Measurements from ENCODE around the gene PHYKPL.
"Not testable (repeated sequence)": the region's sequence is repeated elsewhere in the genome, so short reads cannot be mapped to it uniquely, and the experiment has no call there.

Gene PHYKPL

DNA sequence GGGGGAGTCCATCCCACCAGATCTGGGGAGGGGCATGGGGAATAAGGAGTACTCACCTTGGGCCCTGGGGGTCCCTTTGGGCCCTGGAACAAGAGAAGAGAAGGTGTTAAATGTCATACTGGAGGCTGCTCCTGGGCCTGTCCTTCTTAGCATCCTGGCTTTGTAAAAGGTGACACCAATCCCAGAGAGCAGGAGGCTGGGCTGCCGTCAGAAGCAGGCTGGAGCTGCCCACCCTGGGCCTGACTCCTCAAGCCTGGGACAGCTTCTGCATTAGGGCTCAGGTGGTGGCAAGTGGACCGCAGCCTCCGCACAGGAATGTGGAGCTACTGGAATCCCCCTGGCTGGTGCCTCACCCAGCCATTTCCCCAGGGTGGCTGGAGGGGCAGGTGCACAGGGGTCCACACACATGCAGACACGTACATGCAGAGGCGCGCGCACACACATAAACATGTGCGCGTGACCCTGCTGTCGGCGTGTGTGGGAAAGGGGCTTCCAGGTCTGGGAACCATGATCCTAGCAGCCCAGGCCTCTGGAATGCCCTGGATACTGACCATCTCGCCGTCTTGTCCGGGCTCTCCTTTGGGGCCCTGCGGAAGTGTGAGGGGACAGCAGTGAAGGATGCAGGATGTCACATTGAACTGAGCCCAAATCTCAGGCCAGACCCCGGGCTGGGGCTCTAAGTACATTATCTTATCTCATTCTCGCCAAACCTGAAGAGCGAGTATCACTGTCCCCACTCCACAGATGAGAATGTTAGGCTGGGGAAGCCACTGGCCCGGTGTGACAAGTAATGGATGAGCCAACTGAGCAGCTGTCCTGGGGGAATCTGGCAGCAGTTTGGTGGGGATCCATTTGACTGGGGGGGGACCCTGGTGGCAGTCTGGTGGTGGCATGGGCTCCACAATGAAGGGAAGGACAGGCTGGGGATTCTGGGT is 29.3 kb upstream of the PHYKPL start:
- no peak for DNase-seq

DNA sequence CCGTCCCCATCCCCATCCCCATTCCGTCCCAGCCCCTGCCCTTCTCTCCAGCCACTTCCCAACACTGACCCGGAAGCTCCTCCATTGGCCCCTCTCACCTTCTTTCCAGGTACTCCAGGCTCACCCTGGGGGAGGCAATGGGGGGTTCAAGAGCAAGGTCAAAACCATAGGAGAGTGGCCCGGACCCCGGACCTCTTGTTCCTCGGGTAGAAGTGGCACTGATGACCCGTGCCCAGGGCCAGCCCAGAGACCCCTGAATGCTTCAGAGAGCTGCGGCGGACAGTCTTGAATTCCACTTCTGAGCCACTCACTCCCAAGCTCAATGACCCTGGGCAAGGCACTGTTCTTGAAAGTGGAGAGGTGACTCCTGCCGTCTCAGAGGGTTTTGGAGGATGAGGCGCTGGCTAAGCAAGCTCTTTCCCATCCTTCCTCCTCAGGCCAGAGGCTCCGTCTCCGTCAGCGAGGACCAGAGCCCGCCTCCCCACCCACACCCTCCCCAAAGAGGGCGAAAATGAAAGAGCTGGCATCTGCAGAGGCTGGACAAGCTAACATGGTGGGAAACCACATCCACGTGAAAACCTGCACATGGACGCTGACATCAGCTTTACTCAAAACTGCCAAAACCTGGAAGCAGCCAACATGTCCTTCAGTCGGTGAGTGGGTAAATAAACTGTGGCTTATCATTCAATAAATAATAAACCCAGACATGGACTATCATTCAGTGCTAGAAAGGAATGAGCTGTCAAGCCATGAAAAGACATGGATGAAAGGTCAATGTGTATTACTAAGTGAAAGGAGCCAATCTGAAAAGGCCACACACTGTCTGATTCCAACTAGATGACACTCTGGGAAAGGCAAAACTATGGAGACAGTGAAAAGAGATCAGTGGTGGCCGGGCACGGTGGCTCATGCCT is 27.3 kb upstream of the PHYKPL start:
- no peak for DNase-seq

DNA sequence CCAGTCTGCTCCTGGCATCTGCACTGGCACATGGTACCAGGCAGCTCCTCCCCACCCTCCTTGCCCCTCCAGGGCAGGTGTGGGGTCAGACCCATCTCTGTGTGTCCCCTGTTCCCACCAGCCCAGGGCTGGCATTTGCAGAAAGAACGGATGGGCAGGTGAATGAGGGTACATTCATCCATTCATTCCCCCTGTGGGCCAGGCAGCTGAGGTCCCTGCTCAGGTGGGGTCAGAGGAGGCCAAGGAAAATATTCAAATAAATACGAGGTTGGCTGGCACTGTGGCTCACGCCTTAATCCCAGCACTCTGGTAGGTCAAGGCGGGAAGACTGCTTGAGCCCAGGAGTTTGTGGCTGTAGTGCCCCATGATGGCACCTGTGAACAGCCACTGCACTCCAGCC is 25.0 kb upstream of the PHYKPL start:
- no peak for DNase-seq

DNA sequence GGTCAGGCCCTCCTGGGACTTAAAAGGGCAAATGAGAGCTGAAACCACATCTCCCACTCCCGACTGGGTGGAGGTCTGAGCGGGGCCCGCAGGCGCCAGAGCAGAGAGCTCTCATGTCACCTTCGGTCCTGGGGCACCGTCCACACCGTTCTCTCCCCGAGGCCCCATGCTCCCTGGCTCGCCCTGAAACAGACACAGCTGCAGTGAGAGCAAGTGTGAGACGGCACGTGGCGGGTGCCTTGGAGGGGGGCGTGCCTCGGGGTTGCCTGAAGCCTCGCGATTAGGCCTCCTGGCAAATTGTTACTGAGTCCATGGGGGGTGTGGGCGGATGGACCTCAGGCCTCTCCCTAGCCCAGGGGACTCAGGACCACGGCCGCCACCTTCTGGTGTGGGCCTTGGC is 24.1 kb upstream of the PHYKPL start:
- no peak for DNase-seq

GRCh38 chr5:178253632-178254031 is 21.0 kb upstream of the PHYKPL start:
- DNase-seq, result not testable (repeated sequence)

- DNase-seq, result no peak
Measured at GRCh38 chr5:178252258-178252657, 19.7 kb upstream of the PHYKPL start.

DNA sequence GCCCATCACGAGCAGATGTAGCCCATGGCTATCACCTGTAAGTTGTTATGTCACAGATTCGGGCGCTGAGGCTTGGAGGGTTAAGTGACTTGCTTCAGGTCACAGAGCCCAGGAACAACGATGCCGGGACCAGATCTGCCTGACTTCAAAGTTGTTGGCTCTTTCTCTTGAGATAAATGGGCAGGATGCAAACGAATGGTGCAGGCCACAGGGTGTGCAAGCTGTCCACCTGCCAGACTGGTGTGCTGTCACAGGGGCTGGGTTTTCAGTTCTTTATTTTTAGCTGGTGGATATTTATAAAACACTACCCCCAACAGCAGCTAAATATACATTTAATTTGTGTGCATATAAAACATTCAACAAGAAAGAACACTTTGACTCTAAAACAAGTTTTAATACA is 17.7 kb upstream of the PHYKPL start:
- DNase-seq, result no peak

GRCh38 chr5:178249191-178249989 is 16.8 kb upstream of the PHYKPL start:
- DNase-seq, result no peak

- no peak for DNase-seq
Measured at GRCh38 chr5:178248750-178249149, 16.1 kb upstream of the PHYKPL start.

GRCh38 chr5:178247481-178248456 is 15.2 kb upstream of the PHYKPL start:
- DNase-seq, result no peak

DNA sequence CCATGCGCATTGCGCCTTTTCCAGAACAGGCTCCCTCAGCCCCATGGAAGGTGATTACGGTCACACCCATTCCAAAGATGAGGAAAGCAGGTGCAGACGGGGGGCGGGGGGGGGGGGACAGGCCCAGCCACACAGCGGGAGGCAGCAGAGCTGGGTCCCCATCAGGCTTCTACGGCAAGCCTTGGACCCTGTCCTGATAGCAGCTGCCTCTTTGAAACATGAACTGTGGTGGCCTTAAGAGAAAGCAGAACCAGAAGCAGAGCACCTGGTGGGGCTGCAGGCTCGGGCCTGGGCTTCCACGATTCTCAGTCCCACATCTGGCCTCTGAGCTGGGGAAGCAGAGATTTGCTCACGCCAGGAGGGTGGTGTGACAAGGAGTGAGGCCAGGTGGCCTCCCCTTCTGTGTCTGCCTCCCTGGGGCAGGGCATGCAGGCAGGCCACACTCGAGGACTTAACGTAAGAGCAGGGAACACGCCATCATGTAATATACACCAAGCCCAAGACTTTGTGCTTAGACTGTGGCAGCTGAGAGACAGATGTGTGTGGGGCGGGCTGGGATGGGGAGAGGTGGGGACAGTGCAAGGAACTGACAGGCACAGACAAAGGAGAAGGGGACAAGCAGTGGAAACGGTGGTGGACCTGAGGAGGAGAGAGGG is 14.2 kb upstream of the PHYKPL start:
- no peak for DNase-seq

DNA sequence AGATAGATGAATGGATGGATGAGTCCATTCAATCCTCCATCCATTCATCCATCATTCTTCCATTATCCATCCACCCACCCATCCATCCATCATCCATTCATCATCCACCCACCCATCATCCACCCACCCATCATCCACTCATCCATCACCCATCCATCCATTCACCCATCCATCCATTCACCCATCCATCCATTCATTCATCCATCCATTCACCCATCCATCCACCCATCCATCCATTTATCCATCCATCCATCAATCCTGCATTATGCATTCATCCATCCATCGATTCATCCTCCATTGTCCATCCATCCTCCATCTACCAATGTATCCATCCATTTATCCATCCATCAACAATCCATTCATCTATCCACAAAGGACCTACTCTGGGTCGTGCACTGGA is 12.8 kb upstream of the PHYKPL start:
- DNase-seq, result no peak

DNA sequence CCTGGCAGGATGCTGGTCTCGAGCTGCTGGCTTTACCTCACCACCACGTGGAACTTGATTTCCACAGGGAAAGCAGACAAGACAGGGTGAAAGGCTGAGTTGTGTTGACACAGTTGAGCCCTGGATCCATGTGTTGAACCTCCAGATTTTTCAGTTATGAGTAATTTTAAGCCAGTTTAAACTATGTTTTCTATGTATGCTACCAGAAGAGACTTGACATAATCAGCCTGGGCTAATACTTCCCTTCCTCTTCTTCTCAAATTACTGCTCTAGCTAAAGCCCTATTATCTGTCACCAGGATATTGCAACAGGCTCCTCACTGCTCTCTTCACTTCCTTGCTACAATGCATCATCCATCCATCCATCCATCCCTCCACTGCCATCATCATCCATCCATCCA is 12.0 kb upstream of the PHYKPL start:
- no peak for DNase-seq

DNA sequence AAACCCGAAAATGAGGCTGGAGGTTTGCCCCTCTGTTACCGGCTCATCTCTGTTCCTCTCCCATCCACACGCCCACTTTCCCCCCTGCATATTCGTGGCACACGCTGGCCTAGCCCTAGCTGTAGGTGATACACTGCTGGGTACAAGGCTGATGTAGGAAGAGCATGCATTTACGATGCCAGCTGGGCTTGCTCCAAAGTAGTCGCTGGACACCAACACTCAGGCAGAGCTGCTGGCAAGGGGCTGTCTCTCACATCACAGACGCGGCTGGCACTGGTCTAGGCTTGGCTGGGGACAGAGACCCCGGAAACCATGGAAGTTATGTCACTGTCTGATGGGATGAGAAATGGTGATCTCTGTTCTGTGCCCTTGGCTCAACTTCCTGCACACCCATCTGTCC is 9.8 kb upstream of the PHYKPL start:
- no peak for DNase-seq

DNA sequence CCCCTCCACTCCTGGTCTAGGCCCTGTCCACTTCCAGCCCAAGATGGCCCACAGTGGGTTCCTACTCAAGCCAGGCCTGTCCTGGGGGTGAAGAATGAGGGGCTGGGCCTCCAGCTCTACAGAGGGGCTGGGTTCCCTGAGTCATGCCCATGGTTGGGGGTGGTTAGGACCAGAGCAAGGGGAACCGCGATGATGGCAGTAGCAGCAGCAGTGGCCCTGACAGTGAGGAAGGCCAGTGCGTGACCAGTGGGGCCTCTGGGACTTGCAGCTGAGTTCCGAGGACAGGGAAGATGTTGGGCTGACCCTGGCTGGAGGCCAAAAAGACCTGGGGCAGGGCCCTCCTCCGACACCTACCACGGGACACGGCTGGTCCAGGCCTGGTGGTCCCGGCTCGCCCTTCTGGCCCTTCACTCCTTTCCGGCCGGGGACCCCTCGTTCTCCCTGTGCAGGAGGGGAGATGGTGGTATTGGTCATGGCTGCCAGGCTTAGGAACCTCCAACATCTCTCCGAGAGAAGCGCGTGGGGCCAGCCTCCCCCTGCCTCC is 9.2 kb upstream of the PHYKPL start:
- no peak for DNase-seq

- DNase-seq, result no peak
Measured at GRCh38 chr5:178241231-178241663, 8.6 kb upstream of the PHYKPL start.

DNA sequence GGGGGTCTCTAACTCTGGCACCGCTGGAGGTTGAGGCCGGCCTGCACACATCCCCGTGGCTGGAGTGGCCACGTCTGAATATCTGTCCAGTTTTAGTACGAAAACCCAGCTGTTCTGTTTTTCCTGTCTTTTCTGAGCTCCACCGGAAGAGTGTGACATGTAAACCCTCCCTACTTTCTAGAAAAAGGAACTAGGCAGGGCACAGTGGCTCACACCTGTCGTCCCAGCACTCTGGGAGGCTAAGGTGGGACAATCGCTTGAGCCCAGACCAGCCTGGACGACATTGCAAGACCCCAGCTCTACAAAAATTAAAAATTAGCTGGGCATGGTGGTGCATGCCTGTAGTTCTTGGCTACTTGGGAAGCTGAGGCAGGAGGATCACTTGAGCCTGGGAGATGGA is 8.2 kb upstream of the PHYKPL start:
- DNase-seq, result no peak

GRCh38 chr5:178240341-178240741 is 7.7 kb upstream of the PHYKPL start:
- DNase-seq, result no peak

- DNase-seq, result not testable (repeated sequence)
Measured at GRCh38 chr5:178239626-178240301, 7.2 kb upstream of the PHYKPL start.
